ENCODE measurements around the gene SELENON.

Gene SELENON

GRCh38 chr1:25765136-25765922 is 34.7 kb upstream of the SELENON start:
- in situ Hi-C loops (cut with MboI; ENCODE audit: low sequenced_read_pairs, unreplicated experiment) = no loop called here

GRCh38 chr1:25765923-25766589 is 33.9 kb upstream of the SELENON start:
- no peak for TF ChIP-seq CTCF (IDR thresholded peaks at IDR 0.05; ENCODE audit: borderline replicate concordance, control extremely low read depth, extremely low read depth, insufficient read depth, missing control alignments)
- in situ Hi-C loops (cut with MboI; ENCODE audit: low sequenced_read_pairs, unreplicated experiment) = no loop called here
- DNase-seq (ENCODE audit: low spot score) = no peak

More at GRCh38 chr1:25765136-25765922, 34.7 kb upstream of the SELENON start:
- no peak for TF ChIP-seq CTCF (IDR thresholded peaks at IDR 0.05; ENCODE audit: borderline replicate concordance, control extremely low read depth, extremely low read depth, insufficient read depth, missing control alignments)
- DNase-seq (ENCODE audit: low spot score) = no peak

- in situ Hi-C loops (cut with MboI; ENCODE audit: low sequenced_read_pairs, unreplicated experiment) = no loop called here
- no peak for TF ChIP-seq CTCF (IDR thresholded peaks at IDR 0.05; ENCODE audit: borderline replicate concordance, control extremely low read depth, extremely low read depth, insufficient read depth, missing control alignments)
- DNase-seq (ENCODE audit: low spot score) = no peak
These were observed 33.1 kb upstream of the SELENON start for GRCh38 chr1:25766721-25767436.

- no peak for TF ChIP-seq CTCF (IDR thresholded peaks at IDR 0.05; ENCODE audit: borderline replicate concordance, control extremely low read depth, extremely low read depth, insufficient read depth, missing control alignments)
- in situ Hi-C loops (cut with MboI; ENCODE audit: low sequenced_read_pairs, unreplicated experiment) = no loop called here
- DNase-seq (ENCODE audit: low spot score) = no peak
These were observed 32.6 kb upstream of the SELENON start for GRCh38 chr1:25767437-25767770.

- DNase-seq (ENCODE audit: low spot score) = no peak
- TF ChIP-seq CTCF (IDR thresholded peaks at IDR 0.05; ENCODE audit: borderline replicate concordance, control extremely low read depth, extremely low read depth, insufficient read depth, missing control alignments) = no peak
- in situ Hi-C loops (cut with MboI; ENCODE audit: low sequenced_read_pairs, unreplicated experiment) = no loop called here
These were observed 31.0 kb upstream of the SELENON start for GRCh38 chr1:25768999-25769398.

- no peak for DNase-seq (ENCODE audit: low spot score)
- TF ChIP-seq CTCF (IDR thresholded peaks at IDR 0.05; ENCODE audit: borderline replicate concordance, control extremely low read depth, extremely low read depth, insufficient read depth, missing control alignments) = no peak
- in situ Hi-C loops (cut with MboI; ENCODE audit: low sequenced_read_pairs, unreplicated experiment) = no loop called here
These were observed 30.2 kb upstream of the SELENON start for GRCh38 chr1:25769625-25770383.
